GM19397 (cell line): ENCODE measurements around the gene SHISA8.
"Not testable (repeated sequence)": the region's sequence is repeated elsewhere in the genome, so short reads cannot be mapped to it uniquely, and the experiment has no call there.

Source experiments
- ATAC-seq: cut with Tn5 transposase; IDR thresholded peaks from one replicate; pipeline ENCODE4 v1.9.1; 2021; ENCODE audit warnings: mild to moderate bottlenecking, moderate library complexity; ENCODE audit not compliant: unreplicated experiment

Gene SHISA8

DNA sequence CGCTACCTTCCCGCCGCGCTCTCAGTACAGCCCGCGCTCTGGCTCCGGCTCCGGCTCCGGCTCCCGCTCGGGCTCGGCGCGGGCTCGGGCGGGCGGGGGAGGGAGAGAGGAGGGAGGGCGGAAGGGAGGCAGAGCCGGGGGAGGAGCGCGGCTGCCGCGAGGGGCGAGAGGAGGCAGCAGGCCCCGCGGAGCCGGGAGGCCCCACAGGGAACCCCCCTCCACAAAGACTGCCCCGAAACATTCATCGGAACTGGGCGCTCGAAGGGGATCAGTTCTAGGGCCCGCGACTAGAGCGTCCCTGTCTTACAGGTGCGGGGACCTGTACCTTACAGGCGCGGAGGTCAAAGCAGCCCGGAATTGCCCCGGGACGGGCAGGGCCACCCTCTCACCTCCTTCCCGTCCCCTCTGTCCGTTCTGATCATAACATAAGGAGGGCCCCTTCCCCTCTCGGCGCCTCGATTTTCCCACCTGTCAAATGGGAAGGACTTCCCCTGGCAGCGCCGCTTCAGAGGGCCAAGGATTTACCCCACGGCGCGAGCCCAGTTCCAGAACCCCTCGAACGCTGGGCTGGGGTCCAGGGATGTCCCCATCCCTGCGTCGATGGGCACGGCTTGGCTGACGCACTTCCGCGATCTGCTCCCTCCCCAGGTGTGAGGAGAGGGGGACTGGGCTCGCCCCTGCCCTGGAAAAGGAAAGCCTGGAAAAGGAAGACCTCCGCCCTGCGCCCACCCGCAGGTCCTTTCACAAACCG lies at the start of gene SHISA8:
Gene SHISA8 (minus strand): TSS at position 40 of the 751 bp plus-strand sequence. CDS start 407 bp downstream, outside the sequence.
- no peak for ATAC-seq

DNA sequence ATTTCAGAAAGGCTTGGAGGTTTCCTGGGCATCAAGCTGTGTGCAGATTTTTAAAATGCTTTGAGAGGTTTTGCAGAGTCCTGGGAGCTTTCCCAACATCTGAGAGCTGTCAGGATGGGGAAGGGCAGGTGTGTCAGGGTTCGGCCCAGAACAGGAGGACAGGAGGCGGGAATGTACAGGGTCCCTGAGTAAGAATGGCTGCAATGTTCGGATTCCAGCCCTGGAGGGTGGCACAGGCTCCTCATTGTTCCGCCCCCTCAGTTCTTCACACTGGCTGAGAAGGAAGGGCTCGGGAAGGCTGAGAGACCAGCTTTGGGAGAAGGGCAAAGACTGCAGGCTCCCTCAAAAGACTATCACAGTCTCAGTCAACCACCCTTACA lies 49.2 kb upstream of the SHISA8 start:
- ATAC-seq = no peak

DNA sequence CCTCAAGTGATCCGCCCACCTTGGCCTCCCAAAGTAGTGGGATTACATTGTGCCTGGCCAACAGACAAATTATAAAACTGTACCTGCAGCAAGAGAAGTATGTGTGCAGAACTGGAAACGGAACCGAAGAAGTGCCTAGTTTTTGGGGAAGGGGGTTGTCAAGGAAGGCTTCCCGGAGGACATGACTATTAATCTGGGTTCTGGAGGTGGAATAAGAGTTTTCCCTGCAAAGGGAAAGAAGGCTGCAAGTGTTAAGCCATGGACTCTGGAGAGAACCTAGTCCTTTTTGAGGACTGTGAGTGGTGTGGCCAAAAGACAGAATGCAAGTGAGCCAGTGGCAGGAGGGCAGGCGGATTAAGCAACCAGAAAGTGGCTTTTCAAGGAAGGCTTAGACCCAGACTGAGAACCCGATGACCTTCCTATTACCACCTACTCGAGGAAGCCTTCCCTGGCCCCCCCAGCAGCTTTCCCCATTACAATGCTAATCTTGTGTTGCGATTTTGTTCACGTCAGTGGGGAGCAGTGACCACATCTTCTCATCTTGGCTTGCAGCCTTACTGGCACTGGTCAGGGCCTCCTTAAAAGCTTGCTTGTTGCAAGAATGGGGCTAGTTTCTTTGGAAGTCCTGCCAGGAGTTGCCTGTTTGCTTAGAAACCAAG lies 48.7 kb upstream of the SHISA8 start:
- ATAC-seq = no peak

DNA sequence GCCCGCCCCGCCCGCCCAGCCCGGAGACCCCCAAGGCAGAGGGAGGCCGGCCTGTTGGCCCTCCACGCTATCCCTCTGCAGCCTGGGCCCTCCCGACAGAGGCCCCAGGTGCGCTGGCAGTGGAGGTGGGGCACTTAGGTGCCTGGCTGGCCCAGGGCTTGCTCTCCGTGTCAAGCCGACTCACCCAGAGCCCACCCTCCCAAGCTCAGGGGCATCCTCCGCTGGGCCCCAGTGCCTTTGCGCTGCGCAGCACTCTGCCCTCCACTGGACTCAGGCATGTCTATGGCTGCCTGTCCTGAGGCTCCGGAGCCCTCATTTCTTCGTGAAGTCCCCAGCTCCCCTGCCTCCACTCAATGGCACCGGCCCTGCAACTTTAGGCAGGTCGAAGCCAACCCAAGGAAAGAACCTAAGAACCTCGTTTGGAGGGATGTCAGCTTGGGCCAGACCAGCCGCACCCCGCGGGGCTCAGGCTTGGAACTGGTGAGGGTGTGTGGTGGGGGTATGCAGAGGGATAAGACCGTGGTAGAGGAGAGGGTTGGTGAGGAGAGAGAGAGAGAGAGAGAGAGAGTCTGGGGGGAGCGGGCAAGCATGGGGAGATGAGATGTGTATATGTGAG lies 43.2 kb upstream of the SHISA8 start:
- ATAC-seq = no peak

DNA sequence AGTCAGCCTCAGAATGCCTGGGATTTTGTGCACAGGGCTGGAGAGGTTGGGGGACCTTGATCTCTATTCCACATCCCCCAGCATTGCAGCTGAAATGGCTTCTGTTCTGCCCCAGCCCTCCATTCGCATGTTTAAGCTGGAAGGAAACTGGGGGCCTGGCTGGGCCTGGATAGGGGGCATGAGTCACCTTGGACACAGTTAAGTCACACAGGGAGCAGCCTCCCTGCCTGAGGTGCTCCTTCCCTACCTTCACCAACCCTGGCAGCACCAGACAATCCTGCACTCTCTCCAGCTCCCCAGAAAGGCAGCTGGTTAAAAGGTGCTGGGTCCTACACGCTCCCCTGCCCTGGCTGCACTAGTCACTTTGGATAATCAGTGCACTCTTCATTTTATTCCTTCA lies 37.8 kb upstream of the SHISA8 start:
- ATAC-seq = no peak

DNA sequence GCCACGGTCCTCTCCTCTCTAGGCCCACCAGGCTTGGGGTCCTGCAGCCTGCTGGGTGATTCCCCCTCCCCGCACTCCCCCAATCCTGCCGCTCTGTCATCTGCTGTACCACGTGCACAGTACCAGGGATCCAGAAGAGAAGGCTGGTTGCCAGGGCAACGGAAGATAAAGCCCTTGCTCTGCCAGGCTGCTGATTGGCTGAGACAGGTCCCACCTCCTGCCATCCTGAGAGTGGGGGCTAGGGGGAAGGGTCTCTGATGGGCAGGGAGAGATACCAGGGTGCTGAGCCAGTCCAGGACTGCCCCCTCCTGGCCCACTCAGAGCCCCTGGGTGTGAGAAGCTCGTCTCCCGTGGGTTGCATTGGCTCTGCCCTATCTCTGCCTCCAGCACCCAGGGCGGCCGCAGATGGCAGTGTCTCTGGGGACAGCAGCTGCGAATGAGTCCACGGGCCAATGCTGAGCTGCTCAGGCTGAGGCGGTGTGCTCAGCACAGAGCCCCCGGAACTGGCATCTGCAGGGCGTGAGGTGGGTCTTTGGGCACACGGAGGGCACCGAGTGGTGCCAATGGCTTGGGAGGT lies 37.1 kb upstream of the SHISA8 start, which contains the start of gene SMIM45:
Gene SMIM45 (plus strand): TSS at position 253 of the 577 bp plus-strand sequence.
- no peak for ATAC-seq

DNA sequence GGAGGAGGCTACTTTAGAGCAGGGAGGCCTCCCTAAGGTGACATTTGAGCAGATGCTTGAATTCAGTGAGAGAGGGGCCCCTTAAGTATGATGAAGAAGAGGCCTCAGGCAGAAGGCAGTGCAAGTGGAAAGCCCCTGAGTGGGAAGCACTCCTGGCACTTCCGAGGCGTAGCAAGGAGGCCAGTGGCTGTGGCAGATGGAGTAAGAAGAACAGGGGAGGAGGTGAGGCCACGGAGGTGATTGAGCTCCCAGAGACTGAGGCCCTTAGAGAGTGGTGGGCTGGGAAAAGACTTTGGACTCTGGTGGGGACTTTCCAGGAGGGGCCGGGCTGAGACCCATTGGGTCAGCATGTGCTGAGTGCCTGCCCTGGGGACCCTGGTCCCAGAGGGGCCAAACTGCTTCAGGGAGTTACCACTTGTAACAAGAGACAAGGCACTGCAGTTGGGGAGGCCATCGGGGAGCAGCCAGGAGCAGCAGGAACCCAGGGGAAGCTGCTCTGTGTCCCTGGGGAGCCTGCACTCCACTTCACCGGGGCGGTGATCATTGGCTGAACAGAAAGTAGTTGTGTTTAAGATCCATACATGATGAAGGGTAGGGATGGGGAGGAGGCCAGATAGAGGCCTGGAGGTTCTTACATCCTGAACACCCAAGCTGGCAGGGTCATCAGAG lies 34.6 kb upstream of the SHISA8 start:
- no peak for ATAC-seq

DNA sequence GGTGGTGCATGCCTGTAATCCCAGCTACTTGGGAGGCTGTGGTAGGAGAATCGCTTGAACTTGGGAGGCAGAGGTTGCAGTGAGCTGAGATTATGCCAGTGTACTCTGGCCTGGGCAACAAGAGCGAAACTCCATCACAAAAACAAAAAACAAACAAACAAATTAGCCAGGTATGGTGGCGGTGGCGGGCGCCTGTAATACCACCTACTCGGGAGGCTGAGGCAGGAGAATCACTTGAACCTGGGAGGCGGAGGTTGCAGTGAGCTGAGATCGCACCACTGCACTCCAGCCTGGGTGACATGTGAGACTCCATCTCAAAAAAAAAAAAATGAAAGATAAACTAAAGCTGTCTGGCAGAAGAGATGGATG lies 34.0 kb upstream of the SHISA8 start:
- not testable (repeated sequence) for ATAC-seq

DNA sequence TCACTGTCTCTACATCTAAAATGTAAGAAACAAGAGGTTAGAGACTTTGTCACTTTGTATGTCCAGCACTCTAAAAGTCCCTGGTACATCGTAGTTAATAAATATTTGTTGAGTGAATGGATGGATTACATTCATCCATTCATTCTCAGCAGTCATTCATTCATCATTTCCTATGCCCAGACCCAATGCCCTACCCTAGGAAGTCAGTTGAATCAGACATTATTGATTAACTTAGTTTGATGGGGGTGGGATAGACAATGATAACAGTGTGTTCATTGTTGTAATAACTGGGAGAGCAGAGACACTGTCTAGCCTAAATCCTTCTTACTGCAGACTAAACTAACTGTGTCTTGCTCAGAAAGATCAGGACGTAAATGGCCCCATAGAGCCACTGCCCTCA lies 33.3 kb upstream of the SHISA8 start:
- no peak for ATAC-seq

DNA sequence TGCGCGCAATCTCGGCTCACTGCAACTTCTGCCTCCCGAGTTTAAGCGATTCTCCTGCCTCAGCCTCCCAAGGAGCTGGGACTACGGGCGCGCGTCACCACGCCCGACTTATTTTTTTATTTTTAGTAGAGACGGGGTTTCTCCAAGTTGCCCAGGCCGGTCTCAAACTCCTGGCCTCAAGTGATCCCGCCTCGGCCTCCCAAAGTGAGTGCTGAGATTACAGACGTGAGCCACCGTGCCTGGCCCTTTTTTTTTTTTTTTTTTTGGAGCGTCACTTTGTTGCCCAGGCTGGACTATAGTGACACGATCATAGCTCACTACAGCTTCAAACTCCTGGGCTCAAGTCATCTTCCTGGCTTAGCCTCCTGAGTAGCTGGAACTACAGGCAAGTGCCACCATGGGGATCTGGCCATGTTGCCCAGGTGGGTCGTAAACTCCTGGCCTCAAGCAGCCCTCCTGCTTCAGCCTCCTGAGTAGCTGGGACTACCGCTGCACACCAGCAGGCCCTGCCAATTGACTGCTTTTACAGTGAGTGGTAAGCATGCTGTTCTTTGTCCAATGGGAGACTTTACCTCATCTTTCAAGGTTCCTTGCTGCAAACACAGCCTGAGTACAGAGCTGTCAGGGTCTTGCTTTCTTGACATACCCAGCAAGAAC lies 32.7 kb upstream of the SHISA8 start:
- ATAC-seq = no peak

DNA sequence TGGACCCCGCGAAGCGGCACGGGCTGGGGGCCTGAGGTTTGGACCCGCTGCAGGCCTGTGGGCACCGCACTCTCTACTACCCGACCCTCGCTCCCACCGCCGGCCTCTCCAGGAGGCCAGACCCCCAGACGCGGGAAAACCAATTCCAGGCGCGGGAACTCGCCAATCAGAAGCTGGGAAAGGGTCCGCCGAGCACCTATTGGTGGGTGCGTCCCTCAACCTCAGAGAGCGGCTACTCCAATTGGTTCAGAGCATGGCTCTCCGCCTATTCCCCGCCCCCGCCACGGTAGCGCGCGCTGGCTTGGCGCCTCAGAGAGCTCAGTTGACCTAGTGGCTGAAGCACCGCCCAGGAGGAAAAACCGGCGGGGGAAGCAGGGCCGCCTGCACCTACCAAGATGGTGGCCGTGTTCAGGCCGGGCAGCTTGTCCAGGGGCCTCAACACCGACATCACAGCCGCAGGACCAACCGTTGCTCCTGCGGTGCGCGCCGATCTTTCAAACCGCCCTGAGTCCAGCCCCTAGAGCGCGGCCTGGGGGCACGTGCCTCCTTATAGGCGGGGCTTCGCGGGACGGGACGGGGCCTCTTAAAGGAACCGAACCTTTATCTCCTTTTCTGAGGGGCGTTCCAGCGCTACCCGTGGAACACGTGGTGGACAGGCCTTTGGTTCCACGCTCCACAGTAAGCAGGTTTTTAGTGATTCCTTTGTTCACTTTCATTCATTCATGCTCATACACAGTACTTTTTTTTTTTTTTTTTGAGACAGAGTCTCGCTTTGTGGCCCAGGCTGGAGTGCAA lies 32.0 kb upstream of the SHISA8 start, which contains the start of gene CENPM:
Gene CENPM (minus strand): TSS at position 524 of the 795 bp plus-strand sequence. CDS start 76 bp downstream, at position 448.
- peak; percentile 73 for ATAC-seq

DNA sequence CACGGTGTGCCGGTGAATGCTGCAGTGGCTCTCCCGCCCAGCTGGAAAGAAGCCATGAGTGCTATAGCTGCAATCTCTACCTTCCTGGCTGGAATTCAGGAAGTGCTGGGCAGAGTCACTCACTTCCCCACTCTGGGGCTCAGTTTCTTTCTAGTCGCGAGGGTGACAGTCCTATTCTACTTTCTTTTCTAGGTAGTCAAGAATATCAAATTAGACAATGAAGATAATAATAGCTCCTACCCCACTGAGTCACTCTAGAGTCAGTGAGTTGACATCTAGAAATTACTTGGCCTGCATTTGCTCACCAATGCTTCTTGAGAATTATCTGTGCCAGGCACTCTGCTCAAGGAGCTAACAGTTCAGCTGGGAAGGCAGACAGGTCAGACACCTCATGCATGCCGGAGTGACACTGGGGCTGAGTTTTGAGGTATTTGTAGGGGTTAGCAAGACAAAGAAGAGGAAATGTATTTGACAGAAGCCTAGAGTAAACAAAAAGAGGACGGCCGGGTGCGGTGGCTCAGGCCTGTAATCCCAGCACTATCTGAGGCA lies 28.9 kb upstream of the SHISA8 start:
- no peak for ATAC-seq

DNA sequence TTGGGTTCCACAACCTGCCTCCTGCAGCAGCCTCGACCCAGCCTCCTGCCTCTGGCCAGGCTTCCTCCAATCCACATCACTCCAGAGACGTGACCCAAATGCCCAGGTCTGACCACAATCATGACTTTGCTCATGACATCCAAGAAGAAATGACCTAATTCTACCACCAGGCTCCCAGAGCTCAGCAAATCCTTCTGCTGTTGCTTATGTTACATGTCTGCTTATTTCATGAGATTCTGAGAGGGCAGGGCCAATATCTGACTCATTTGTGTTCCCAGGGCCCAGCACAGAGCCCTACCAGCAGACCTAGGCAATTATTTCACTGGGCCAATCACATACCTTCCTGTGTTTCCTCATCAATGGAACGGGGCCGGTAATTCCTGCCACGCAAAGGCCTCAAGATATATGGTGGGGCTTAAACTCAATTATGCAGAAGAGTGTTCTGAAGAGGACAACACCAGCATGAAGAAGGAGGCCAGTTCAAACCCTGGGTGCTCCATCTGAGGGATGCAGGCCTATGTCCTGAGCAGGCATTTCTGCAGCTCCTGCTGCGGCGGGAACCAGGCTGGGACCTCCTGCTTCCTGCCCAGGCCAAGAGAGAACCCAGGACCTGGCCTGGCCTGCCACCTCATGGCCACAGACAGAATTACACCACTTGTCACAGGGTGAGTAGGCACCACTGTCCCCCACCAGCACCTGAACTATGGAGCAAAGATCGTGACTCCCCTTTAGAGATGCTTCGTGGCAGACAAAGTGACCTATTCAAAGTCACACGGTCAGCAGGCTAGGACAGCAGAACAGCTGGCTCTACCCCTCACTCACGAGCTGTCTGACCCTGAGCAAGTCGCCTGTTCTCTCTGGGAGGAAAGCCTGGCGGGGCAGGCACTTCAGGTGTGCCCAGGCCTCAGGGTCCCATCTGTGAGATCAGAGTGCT lies 26.2 kb upstream of the SHISA8 start:
- peak; percentile 37 for ATAC-seq

DNA sequence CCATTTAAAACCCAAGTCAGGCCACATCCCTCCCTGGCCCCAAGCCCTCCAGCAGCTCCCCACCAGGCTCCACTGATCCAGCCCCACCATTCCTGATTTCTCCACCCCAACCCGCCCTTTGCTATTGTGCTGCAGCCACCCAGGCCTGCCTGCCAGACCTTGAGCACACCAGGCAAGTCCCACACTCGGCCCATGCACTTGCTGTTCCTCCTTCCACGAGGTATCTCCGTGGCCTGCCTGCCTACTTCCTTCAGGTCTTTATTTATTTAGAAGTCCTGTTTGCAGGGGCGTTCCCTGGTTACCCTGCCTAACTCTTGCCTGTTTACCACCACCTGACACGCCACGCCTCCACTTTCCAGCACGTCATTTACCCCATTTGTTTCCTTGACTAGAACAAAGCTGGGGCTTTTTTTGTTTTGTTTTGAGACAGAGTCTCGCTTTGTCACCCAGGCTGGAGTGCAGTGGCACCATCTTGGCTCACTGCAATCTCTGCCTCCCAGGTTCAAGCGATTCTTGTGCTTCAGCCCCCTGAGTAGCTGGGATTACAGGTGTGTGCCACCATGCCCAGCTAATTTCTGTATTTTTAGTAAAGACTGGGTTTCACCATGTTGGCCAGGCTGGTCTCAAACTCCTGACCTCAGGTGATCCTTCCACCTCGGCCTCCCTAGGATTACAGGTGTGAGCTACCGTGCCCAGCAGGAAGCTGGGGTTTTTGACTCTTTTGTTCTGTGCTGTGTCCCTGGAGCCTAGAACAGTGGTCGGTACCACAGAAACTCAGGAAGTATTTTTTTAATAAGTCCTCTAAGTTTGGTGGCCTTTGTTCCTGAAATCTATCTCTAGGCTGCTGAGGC lies 25.3 kb upstream of the SHISA8 start:
- ATAC-seq = peak; percentile 47

DNA sequence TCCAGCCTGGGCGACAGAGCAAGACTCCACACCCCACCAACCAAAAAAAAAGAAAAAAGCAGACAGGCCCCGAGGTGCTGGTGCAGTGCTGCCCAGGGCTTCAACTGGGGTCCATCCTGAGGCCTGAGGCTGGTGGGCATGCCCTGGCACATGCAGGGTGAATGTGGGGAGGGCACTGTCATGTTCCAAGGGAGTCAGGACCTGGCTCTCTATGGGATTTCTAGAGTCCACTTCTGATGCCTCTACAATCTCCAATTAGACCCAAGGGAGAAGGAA lies 22.0 kb upstream of the SHISA8 start:
- ATAC-seq = no peak

DNA sequence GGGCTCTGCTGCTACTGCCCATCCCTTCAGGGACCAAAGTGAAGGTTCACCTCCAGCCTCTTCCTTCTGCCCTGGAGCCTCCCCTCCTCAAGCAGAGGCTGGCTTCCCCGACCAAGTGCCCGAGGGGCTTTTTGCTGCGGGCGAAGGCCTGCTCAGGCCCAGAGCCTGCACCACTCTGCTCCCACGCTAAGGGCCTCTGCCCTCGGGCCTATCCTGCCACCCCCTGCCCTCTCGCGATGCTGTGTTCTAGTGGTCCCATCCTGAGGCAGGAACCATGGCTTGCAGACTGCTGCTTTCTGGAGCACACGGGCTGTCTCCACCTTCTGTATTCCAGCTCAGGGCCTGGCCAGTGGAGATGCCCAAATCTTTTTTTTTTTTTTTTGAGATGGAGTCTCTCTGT lies 20.6 kb upstream of the SHISA8 start:
- ATAC-seq = no peak

DNA sequence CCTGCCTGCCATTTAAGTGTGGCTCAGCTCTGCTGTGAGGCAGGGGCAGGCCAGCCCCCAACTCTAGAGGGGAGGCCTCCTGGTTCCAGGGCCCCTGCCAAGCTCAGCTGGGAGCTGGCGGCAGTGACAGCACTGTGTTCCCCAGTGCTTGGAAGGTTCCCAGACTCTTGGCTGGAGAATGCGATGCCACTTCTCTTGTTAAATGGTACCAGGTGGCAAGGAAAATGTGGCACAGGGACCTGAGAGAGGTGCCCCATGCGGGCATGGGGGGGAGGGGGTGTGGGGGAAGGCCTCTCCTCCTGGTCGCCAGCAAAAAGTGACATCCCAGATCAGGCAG lies 20.1 kb upstream of the SHISA8 start:
- ATAC-seq = no peak
